ENCODE measurements around the gene NID1.

- TF ChIP-seq EZH2 (IDR thresholded peaks at IDR 0.05) (no peak), EZH2phosphoT487 (IDR thresholded peaks at IDR 0.05) (no peak)
- TF ChIP-seq, protein P1, sequence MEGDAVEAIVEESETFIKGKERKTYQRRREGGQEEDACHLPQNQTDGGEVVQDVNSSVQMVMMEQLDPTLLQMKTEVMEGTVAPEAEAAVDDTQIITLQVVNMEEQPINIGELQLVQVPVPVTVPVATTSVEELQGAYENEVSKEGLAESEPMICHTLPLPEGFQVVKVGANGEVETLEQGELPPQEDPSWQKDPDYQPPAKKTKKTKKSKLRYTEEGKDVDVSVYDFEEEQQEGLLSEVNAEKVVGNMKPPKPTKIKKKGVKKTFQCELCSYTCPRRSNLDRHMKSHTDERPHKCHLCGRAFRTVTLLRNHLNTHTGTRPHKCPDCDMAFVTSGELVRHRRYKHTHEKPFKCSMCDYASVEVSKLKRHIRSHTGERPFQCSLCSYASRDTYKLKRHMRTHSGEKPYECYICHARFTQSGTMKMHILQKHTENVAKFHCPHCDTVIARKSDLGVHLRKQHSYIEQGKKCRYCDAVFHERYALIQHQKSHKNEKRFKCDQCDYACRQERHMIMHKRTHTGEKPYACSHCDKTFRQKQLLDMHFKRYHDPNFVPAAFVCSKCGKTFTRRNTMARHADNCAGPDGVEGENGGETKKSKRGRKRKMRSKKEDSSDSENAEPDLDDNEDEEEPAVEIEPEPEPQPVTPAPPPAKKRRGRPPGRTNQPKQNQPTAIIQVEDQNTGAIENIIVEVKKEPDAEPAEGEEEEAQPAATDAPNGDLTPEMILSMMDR (IDR thresholded peaks at IDR 0.05) = no peak
These were observed 19.1 kb downstream of the NID1 start for GRCh38 chr1:236045771-236046170.
